Activated CD4-positive, CD25-positive, alpha-beta regulatory T cell treated with anti-CD3 and anti-CD28 coated beads, Interleukin-2, amount 50 U/mL, for 24 hours (primary cell): ENCODE data around the gene IL1RAP.
A peak's percentile ranks its signal among the peaks of the same experiment; 100 is the strongest.

Experiments used
- ATAC-seq, 2 donors: fragments of 150-1000 bp; cut with Tn5 transposase; one replicate each; pipeline ENCODE4 v1.10.0; 2021; ENCODE audit warnings: mild to moderate bottlenecking in 1 of 2, moderate library complexity in 1 of 2

Gene IL1RAP

GRCh38 chr3:190543671-190544070 lies 29.8 kb downstream of the IL1RAP start:
- ATAC-seq, result no peak

- ATAC-seq, result no peak
These were observed 31.3 kb downstream of the IL1RAP start for GRCh38 chr3:190545191-190545590.

- no peak for ATAC-seq
These were observed 33.1 kb downstream of the IL1RAP start for GRCh38 chr3:190546881-190547510.

GRCh38 chr3:190548031-190548656 lies 34.3 kb downstream of the IL1RAP start:
- ATAC-seq, result no peak

GRCh38 chr3:190552021-190552420 lies 38.1 kb downstream of the IL1RAP start:
- no peak for ATAC-seq

GRCh38 chr3:190552969-190553759 lies 39.3 kb downstream of the IL1RAP start:
- no peak for ATAC-seq

- no peak for ATAC-seq
These were observed 40.3 kb downstream of the IL1RAP start for GRCh38 chr3:190554197-190554596.

GRCh38 chr3:190556351-190556750 lies 42.5 kb downstream of the IL1RAP start:
- ATAC-seq, result no peak

- ATAC-seq, result no peak
These were observed 43.4 kb downstream of the IL1RAP start for GRCh38 chr3:190557296-190557695.

- ATAC-seq, result peak; percentile 58 to 72
These were observed 44.4 kb downstream of the IL1RAP start for GRCh38 chr3:190558316-190558715.

- no peak for ATAC-seq
These were observed 44.9 kb downstream of the IL1RAP start for GRCh38 chr3:190558796-190559195.

- no peak for ATAC-seq
These were observed 46.4 kb downstream of the IL1RAP start for GRCh38 chr3:190560013-190560895.

GRCh38 chr3:190562866-190563510 lies 49.1 kb downstream of the IL1RAP start:
- ATAC-seq, result peak; percentile 43 to 48

- no peak for ATAC-seq
These were observed 50.3 kb downstream of the IL1RAP start for GRCh38 chr3:190564175-190564574.

- peak; percentile 81 to 83 for ATAC-seq
These were observed 52.4 kb downstream of the IL1RAP start for GRCh38 chr3:190566043-190566933.

- no peak for ATAC-seq
These were observed 54.2 kb downstream of the IL1RAP start for GRCh38 chr3:190568036-190568435.

GRCh38 chr3:190574473-190574872 lies 60.6 kb downstream of the IL1RAP start:
- ATAC-seq, result no peak

GRCh38 chr3:190575437-190576185 lies 61.7 kb downstream of the IL1RAP start:
- no peak for ATAC-seq

GRCh38 chr3:190577225-190577624 lies 63.3 kb downstream of the IL1RAP start:
- peak; percentile 44 to 50 for ATAC-seq

GRCh38 chr3:190579514-190580137 lies 65.7 kb downstream of the IL1RAP start:
- peak; percentile 56 to 75 for ATAC-seq
